Urinary bladder (tissue), 4 donors: ENCODE measurements around the gene GLYATL3. TPM values are rescaled to one million over a fixed set of nuclear protein-coding genes. Genes with fewer than 3 reads are reported as not detected.
"Not testable (repeated sequence)": the region's sequence is repeated elsewhere in the genome, so short reads cannot be mapped to it uniquely, and the experiment has no call there.

Source experiments
- DNase-seq: peaks from one replicate; pipeline ENCODE4 v3.0.0-alpha.2; 2015; ENCODE audit errors: extremely low spot score
- H3K27ac ChIP-seq: one replicate; pipeline ENCODE4 v1.5.1; 2013; ENCODE audit warnings: low read depth, mild to moderate bottlenecking, moderate library complexity
- H3K36me3 ChIP-seq: one replicate; pipeline ENCODE4 v1.6.1; 2013; ENCODE audit warnings: mild to moderate bottlenecking, moderate library complexity; ENCODE audit not compliant: insufficient read depth
- H3K4me1 ChIP-seq: one replicate; pipeline ENCODE4 v1.6.1; 2013; ENCODE audit warnings: mild to moderate bottlenecking, moderate library complexity; ENCODE audit not compliant: insufficient read depth
- H3K4me3 ChIP-seq: one replicate; pipeline ENCODE4 v1.5.1; 2013; ENCODE audit warnings: low read depth, low read length
- WGBS: extraction: QIAGEN DNeasy Blood & Tissue Kit; methylation state at CpG from one replicate; pipeline ENCODE4 v1.1.7; 2013; 5-methylcytosine and 5-hydroxymethylcytosine counted together
- polyA plus RNA-seq: library from polyadenylated mRNA; stranded (reverse); fragments of 200-250 nt; gene quantifications from one replicate; pipeline ENCODE4 v1.2.3, GENCODE V29; 2013
- total RNA-seq: library from RNA; depleted of rRNA; stranded (reverse); fragments of >200 nt; gene quantifications from one replicate; pipeline ENCODE4 v1.2.3, GENCODE V29; 2014
- donor health status: healthy with polysubstance abuse.
- donor health status: healthy.

GLYATL3 gene
- total RNA-seq (not detected), polyA plus RNA-seq (not detected)

DNA sequence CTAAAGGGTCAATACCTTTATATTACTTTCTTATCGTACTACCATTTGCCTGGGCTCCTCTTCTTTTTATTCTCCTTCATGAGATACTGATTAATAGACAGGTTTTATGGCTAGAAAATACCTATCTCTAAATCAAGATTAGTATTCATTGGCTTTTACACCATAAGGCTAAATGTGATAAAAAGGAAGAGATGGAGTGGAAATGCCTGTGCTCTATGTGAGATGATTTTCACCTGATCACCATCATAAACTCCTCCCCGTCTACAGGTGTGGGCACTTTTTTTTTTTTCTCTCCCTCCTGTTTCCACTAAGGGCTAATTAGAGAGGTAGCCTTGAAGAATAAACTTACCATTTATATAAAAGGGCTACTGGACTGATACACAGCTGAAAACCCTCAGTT is at the start of gene GLYATL3:
Gene GLYATL3 (plus strand): TSS at position 301 of the 400 bp plus-strand sequence. CDS start 12,068 bp downstream, outside the sequence.
- no peaks in the 10 kb centered on the region for H3K4me1 ChIP-seq
- WGBS, result 65% methylated on average over 2 of the region's 2 CpGs
- no peak within 1 kb of the TSS for H3K4me3 ChIP-seq
- no peaks in the 10 kb centered on the region for H3K36me3 ChIP-seq
- no peak for DNase-seq
- no peak within 1 kb of the TSS for H3K27ac ChIP-seq

DNA sequence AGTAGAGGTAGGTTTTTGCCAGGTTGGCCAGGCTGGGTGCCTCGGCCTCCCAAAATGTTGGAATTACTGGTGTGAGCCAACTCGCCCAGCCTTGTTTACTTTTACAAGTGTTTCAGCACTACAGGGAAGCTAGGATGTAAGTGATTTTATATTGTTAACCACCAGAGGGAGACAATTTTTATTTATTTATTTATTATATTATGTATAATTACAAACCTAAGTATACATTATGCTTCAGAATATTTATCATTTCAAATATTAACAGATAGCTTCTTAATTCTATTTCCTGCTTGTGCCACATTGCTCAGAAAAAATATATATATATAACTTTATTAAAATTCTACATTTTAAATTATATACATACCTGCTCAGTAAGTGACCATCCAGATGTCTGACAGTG is 46.5 kb upstream of the GLYATL3 start:
- no peak overlapping the region for H3K27ac ChIP-seq
- peaks cover 9% of the 10 kb centered on the region for H3K36me3 ChIP-seq
- DNase-seq, result no peak
- WGBS, result 80% methylated on average over 2 of the region's 2 CpGs
- H3K4me1 ChIP-seq, result no peaks in the 10 kb centered on the region
- no peak overlapping the region for H3K4me3 ChIP-seq

DNA sequence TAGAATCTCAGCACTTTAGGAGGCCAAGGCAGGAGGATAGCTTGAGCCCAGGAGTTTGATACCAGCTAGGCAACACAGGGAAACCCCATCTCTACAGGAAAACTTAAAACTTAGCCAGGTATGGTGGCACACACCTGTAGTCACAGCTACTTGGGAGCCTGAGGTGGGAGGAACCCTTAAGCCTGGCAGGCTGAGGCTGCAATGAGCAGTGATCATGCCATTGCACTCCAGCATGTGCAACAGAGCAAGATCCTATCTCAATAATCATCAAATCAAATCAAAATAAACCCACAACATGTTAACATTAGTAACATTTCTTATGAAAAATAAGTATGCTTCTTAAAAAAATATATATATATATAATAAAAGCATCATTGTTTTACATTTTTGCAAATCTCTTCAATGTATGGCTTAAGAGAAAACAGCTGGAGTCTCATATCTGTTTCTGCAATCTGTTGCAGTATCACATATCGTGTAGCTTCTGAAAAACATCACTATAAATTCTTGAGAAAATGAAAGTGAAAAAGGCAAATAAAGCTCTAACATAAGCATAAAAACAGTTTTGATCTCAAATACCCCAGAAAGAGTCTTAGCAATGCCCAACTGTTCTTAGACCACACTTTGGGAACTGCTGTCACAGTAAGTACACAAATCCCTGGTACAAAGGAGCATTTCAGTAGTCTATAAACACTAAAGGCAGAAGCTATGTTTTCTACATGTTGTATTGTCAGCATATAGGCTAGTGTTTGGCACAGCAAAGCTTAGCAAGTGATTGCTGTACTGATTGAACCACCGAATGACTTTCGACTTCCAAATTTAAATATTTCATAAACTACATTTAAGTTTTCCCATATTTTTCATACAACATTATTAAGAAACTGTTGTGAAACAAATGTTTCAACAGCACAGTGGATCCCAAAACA is 44.7 kb upstream of the GLYATL3 start:
- no peak for DNase-seq
- H3K4me3 ChIP-seq, result no peak overlapping the region
- H3K4me1 ChIP-seq, result no peaks in the 10 kb centered on the region
- H3K27ac ChIP-seq, result no peak overlapping the region
- WGBS, result 92% methylated on average over 3 of the region's 3 CpGs
- peaks cover 7% of the 10 kb centered on the region for H3K36me3 ChIP-seq

DNA sequence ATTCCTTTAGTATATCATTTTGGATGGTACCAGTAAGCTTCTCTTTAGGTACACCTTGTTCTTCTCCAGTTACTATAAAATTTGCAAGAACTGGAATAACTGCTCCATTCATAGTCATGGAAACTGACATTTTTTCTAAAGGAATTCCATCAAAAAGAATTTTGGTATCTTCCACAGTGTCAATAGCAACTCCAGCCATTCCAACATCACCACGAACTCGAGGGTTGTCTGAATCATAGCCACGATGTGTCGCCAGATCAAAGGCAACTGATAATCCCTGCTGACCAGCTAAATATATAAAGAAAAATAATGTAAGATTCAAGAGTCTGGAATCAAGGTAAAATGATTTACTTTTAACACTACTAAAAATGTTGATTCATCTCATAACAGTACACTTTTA is 42.0 kb upstream of the GLYATL3 start:
- WGBS, result 86% methylated on average over 4 of the region's 4 CpGs
- peaks cover 5% of the 10 kb centered on the region for H3K36me3 ChIP-seq

DNA sequence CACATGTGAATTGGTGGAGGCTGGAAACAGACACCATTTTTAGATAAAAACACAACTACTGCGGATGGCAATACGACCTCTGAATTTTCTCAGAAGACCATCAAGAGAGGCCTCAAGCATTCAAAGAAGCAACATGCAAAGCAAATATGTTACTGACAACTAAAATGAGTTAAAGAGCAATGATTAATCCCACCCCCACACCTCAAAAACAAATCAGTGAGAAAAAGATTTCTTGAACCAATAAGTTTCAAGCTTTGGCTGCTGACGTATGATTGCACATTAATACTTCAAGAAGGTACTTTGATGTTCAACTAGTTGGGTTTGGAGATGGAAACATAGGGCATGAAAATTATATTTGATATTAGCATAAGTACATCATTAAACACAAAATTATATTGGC is 37.7 kb upstream of the GLYATL3 start:
- H3K36me3 ChIP-seq, result peaks cover 3% of the 10 kb centered on the region
- 51% methylated on average over 3 of the region's 3 CpGs for WGBS
- no peak for DNase-seq
- peak overlapping the region; percentile 76 for H3K4me3 ChIP-seq
- no peak overlapping the region for H3K27ac ChIP-seq
- no peaks in the 10 kb centered on the region for H3K4me1 ChIP-seq

More for the DNA sequence above, 42.0 kb upstream of the GLYATL3 start:
- Histone ChIP-seq H3K4me3 (no peak overlapping the region), H3K4me1 (no peaks in the 10 kb centered on the region), H3K27ac (no peak overlapping the region)
- DNase-seq, result no peak

DNA sequence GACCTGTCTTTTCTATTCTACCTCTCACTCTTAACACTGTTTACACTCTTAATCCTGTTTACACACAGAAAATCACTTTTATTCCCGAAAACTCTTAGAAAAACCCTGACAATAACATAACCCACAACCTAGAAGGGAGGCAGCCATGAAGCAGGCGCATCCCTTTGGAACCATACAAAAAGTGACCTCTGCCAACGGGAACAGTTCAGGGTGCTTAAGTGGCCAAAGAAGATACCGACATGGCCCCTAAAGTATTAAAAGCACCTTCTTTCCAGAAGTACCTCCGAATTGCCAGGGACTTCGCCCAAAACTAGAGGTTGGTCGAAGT is 37.2 kb upstream of the GLYATL3 start:
- Histone ChIP-seq H3K4me3 (peak overlapping the region; percentile 76), H3K4me1 (no peaks in the 10 kb centered on the region), H3K27ac (peak overlapping the region; percentile 87), H3K36me3 (peaks cover 2% of the 10 kb centered on the region)
- no peak for DNase-seq
- WGBS, result under 1% methylated on average over 7 of the region's 7 CpGs

DNA sequence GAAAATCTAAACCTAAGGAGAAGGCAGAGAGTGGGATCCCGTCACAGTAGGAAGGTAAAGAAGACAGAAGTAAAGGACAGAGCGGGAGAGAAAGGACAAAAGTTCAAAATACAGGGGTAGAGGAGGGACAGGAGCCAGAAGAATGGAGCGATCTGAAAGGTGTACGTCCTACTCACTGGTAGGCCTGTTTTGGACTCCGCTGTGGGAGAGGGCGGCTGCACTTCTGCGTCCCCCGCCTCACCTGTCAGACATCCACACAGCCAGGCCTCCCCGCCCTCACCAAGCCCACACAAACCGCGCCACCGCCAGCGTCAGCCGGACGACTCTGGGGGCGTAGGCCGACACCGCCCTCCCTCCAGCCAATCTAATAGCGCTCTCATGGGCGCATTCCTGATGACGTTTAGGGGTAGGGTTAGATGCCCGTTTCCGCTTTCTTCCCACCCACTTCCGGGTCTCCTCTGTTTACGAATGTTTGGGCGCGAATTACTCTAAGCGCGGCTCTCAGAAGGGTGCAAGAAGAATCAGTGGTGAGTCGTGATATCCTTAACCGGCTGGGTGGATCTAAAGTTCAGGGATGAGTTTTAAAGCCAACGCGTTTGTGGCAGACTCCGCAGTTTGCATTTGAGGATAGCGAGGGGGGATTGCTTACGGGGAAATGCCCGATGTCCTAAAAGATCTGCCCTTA is 36.7 kb upstream of the GLYATL3 start, which contains the start of the genes CENPQ and MMUT:
Gene CENPQ (plus strand): TSS at position 444 of the 685 bp plus-strand sequence. CDS start 6,807 bp downstream, outside the sequence.
Gene MMUT (minus strand): TSS at position 327 of the 685 bp plus-strand sequence. CDS start 3,787 bp downstream, outside the sequence.
- Histone ChIP-seq H3K36me3 (peaks cover 2% of the 10 kb centered on the region), H3K4me1 (no peaks in the 10 kb centered on the region), H3K4me3 (peak within 1 kb of the TSS; percentile 76), H3K27ac (peak within 1 kb of the TSS; percentile 87)
- DNase-seq, result peak; percentile 94
- WGBS, result under 1% methylated on average over 37 of the region's 37 CpGs

DNA sequence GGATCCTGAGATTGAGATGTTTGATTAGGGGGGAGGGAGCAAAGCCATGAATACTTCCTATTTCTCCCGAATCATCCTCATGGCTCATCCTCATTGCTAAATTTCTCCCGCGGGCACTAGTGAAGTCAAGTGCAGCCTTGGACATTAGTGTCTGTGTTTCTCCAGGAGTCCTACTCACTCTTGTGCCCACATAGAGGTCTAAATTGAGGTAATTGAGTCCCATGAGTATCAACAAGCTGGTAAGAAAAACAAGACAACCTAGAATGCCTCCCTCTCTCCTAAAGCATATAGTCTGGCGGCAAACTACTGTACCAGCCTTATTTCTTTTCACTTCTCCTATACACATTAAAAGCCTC is 36.1 kb upstream of the GLYATL3 start:
- H3K4me1 ChIP-seq, result no peaks in the 10 kb centered on the region
- H3K4me3 ChIP-seq, result peak overlapping the region; percentile 76
- DNase-seq, result no peak
- 2% methylated on average over 4 of the region's 4 CpGs for WGBS
- H3K36me3 ChIP-seq, result peaks cover 2% of the 10 kb centered on the region
- H3K27ac ChIP-seq, result no peak overlapping the region

DNA sequence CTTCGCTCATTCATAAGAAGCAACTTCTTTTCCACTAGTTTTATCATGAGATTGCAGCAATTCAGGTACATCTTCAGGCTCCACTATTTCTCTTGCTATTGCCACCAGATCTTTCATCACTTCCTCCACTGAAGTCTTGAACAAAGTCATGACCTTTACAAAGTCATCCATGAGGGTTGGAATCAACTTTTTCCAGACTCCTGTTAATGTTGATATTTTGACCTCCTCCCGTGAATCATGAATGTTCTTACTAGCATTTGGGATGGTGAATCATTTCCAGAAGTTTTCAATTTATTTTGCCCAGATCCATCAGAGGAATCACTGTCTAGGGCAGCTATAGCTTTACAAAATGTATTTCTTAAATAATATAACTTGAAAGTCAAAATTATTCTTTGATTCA is 35.0 kb upstream of the GLYATL3 start:
- H3K27ac ChIP-seq, result no peak overlapping the region
- no peaks in the 10 kb centered on the region for H3K4me1 ChIP-seq
- DNase-seq, result no peak
- peaks cover 2% of the 10 kb centered on the region for H3K36me3 ChIP-seq
- no peak overlapping the region for H3K4me3 ChIP-seq
- 95% methylated on average over 2 of the region's 2 CpGs for WGBS

DNA sequence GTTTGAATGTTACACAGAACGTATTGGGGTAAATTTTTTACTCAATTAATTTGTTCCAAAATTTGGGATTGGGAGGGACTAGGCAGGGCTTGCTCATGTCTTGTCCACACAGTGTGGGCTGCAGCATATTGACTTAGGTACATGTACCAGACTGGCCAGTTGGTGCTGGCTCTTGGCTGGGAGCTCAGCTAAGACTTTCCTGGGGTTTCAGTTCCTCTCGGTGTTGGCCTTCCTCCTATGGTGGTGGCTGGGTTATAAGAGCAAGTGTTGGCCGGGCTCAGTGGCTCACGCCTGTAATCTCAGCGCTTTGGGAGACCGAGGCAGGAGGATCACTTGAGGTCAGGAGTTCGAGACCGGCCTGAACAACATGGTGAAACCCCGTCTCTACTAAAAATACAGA is 31.7 kb upstream of the GLYATL3 start:
- Histone ChIP-seq H3K27ac (no peak overlapping the region), H3K4me1 (no peaks in the 10 kb centered on the region), H3K4me3 (no peak overlapping the region), H3K36me3 (peaks cover 2% of the 10 kb centered on the region)
- no peak for DNase-seq
- 96% methylated on average over 9 of the region's 9 CpGs for WGBS

DNA sequence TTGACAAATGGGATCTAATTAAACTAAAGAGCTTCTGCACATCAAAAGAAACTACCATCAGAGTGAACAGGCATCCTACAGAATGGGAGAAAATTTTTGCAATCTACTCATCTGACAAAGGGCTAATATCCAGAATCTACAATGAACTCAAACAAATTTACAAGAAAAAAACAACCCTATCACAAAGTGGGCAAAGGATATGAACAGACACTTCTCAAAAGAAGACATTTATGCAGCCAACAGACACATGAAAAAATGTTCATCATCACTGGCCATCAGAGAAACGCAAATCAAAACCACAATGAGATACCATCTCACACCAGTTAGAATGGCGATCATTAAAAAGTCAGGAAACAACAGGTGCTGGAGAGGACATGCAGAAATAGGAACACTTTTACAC is 23.2 kb upstream of the GLYATL3 start:
- not testable (repeated sequence) for H3K36me3 ChIP-seq, H3K4me1 ChIP-seq, H3K4me3 ChIP-seq, H3K27ac ChIP-seq, DNase-seq
- 88% methylated on average over 2 of the region's 2 CpGs for WGBS

DNA sequence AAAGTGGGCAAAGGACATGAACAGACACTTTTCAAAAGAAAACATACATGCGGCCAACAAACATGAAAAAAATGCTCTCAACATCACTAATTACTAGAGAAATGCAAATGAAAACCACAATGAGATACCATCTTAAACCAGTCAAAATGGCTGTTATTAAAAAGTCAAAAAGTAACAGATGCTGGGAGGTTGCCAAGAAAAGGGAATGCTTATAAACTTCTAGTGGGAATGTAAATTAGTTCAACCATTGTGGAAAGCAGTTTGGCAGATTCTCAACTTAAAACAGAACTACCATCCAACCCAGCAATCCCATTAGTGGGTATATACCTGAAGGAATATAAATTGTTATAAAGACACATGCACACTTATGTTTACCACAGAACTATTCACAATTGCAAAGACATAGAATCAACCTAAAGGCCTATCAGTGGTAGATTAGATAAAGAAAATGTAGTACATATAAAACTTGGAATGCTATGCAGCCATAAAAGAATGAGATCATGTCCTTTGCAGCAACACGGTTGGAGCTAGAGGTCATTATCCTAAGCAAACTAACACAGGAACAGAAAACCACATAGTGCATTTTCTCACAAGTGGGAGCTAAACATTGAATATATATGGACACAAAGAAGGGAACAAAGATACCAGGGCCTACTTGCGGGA is 20.3 kb upstream of the GLYATL3 start:
- Histone ChIP-seq H3K4me1 (no peaks in the 10 kb centered on the region), H3K27ac (no peak overlapping the region), H3K36me3 (peaks cover 3% of the 10 kb centered on the region), H3K4me3 (no peak overlapping the region)
- no peak for DNase-seq
- 76% methylated on average over 3 of the region's 3 CpGs for WGBS

DNA sequence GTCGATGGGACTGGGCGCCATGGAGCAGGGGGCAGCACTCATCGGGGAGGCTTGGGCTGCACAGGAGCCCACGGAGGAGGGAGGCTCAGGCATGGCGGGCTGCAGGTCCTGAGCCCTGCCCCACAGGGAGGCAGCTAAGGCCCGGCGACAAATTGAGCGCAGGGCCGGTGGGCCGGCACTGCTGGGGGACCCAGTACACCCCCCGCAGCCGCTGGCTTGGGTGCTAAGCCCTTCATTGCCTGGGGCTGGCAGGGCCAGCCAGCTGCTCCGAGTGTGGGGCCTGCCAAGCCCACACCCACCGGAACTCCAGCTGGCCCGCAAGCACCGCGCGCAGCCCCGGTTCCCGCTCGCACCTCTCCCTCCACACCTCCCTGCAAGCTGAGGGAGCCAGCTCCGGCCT is 17.9 kb upstream of the GLYATL3 start:
- not testable (repeated sequence) for DNase-seq, H3K4me3 ChIP-seq, H3K4me1 ChIP-seq, H3K27ac ChIP-seq, H3K36me3 ChIP-seq
- 99% methylated on average over 22 of the region's 22 CpGs for WGBS
